H9 (cell line): ENCODE data around the gene SGTA. TPM values are rescaled to one million over a fixed set of nuclear protein-coding genes. Genes with fewer than 3 reads are reported as not detected.

Source experiments
- DNase-seq: peaks from one replicate; pipeline ENCODE4 v3.0.0-alpha.2; 2017
- H2AFZ ChIP-seq: one replicate; pipeline ENCODE4 v1.6.1; 2013; ENCODE audit warnings: mild to moderate bottlenecking, low read length, control low read depth, moderate library complexity
- H2AK5ac ChIP-seq: 2 replicates; pipeline ENCODE4 v1.6.1; 2013; ENCODE audit warnings: low read length, control low read depth, mixed read lengths; ENCODE audit not compliant: insufficient read length
- H2BK120ac ChIP-seq: one replicate; pipeline ENCODE4 v1.6.1; 2013; ENCODE audit warnings: low read depth, mild to moderate bottlenecking, low read length, control low read depth, inconsistent platforms; ENCODE audit not compliant: poor library complexity, severe bottlenecking
- H2BK12ac ChIP-seq: 2 replicates; pipeline ENCODE4 v1.6.1; 2013; ENCODE audit warnings: low read length, control low read depth, mixed read lengths, low read depth; ENCODE audit not compliant: insufficient read length
- H2BK15ac ChIP-seq: 2 replicates; pipeline ENCODE4 v1.6.1; 2013; ENCODE audit warnings: low read depth, low read length, control low read depth
- H2BK20ac ChIP-seq: one replicate; pipeline ENCODE4 v1.6.1; 2013; ENCODE audit warnings: low read depth, mild to moderate bottlenecking, low read length, control low read depth, inconsistent platforms; ENCODE audit not compliant: poor library complexity, severe bottlenecking
- H2BK5ac ChIP-seq: 2 replicates; pipeline ENCODE4 v1.6.1; 2013; ENCODE audit warnings: low read length, control low read depth, mixed read lengths; ENCODE audit not compliant: insufficient read length
- H3K14ac ChIP-seq: 2 replicates; pipeline ENCODE4 v1.6.1; 2013; ENCODE audit warnings: low read length, control low read depth; ENCODE audit not compliant: insufficient read depth
- H3K18ac ChIP-seq: 2 replicates; pipeline ENCODE4 v1.6.1; 2013; ENCODE audit warnings: low read depth, mild to moderate bottlenecking, mixed read lengths, low read length, control low read depth; ENCODE audit not compliant: insufficient read length
- H3K23ac ChIP-seq: 2 replicates; pipeline ENCODE4 v1.6.1; 2013; ENCODE audit warnings: low read length, control low read depth, mixed read lengths, low read depth; ENCODE audit not compliant: insufficient read length
- H3K23me2 ChIP-seq: 2 replicates; pipeline ENCODE4 v1.6.1; 2013; ENCODE audit warnings: low read depth, mild to moderate bottlenecking, mixed read lengths, low read length, control low read depth; ENCODE audit not compliant: insufficient read length, poor library complexity, severe bottlenecking
- H3K27ac ChIP-seq: 2 replicates; pipeline ENCODE4 v1.5.1; 2013; ENCODE audit warnings: low read length, control low read depth, mixed read lengths, low read depth; ENCODE audit not compliant: insufficient read length
- H3K27me3 ChIP-seq: 2 replicates; pipeline ENCODE4 v1.6.1; 2013; ENCODE audit warnings: low read length, control low read depth, inconsistent platforms; ENCODE audit not compliant: insufficient read depth
- H3K4ac ChIP-seq: 2 replicates; pipeline ENCODE4 v1.6.1; 2013; ENCODE audit warnings: low read depth, mild to moderate bottlenecking, control low read depth, inconsistent platforms, low read length, moderate library complexity
- H3K4me1 ChIP-seq: 2 replicates; pipeline ENCODE4 v1.6.1; 2013; ENCODE audit warnings: low read length, control low read depth, inconsistent platforms; ENCODE audit not compliant: insufficient read depth
- H3K4me2 ChIP-seq: 2 replicates; pipeline ENCODE4 v1.6.1; 2013; ENCODE audit warnings: low read length, control low read depth, mixed read lengths; ENCODE audit not compliant: insufficient read length, insufficient read depth
- H3K56ac ChIP-seq: 2 replicates; pipeline ENCODE4 v1.6.1; 2013; ENCODE audit warnings: low read depth, mild to moderate bottlenecking, mixed read lengths, low read length, control low read depth; ENCODE audit not compliant: insufficient read length
- H3K79me1 ChIP-seq: 2 replicates; pipeline ENCODE4 v1.6.1; 2013; ENCODE audit warnings: low read depth, mild to moderate bottlenecking, moderate library complexity, low read length, control low read depth, inconsistent platforms; ENCODE audit not compliant: insufficient read depth, poor library complexity, severe bottlenecking
- H3K79me2 ChIP-seq: 2 replicates; pipeline ENCODE4 v1.6.1; 2013; ENCODE audit warnings: low read length, control low read depth, inconsistent platforms; ENCODE audit not compliant: insufficient read depth
- H3K9ac ChIP-seq: 2 replicates; pipeline ENCODE4 v1.6.1; 2013; ENCODE audit warnings: low read length, control low read depth, mixed read lengths; ENCODE audit not compliant: insufficient read length; ENCODE audit errors: extremely low read depth
- H3K9me3 ChIP-seq: one replicate; pipeline ENCODE4 v1.6.1; 2013; ENCODE audit warnings: low read depth, low read length, inconsistent platforms; ENCODE audit not compliant: control insufficient read depth
- H3T11ph ChIP-seq: one replicate; pipeline ENCODE4 v1.6.1; 2013; ENCODE audit warnings: mild to moderate bottlenecking, low read length, control low read depth, inconsistent platforms
- H4K20me1 ChIP-seq: one replicate; pipeline ENCODE4 v1.6.1; 2013; ENCODE audit not compliant: control insufficient read depth, insufficient read length, insufficient read depth
- H4K5ac ChIP-seq: 2 replicates; pipeline ENCODE4 v1.6.1; 2013; ENCODE audit warnings: low read depth, mild to moderate bottlenecking, mixed read lengths, low read length, control low read depth; ENCODE audit not compliant: insufficient read length
- H4K8ac ChIP-seq: replicated peaks from 2 replicates; pipeline ENCODE4 v1.6.1; 2013; ENCODE audit warnings: low read length, control low read depth, mixed read lengths, low read depth; ENCODE audit not compliant: insufficient read length
- H4K91ac ChIP-seq: 2 replicates; pipeline ENCODE4 v1.6.1; 2013; ENCODE audit warnings: low read depth, mild to moderate bottlenecking, moderate library complexity, mixed read lengths, low read length, control low read depth; ENCODE audit not compliant: insufficient read length
- H3K27ac Mint-ChIP-seq, 3 experiments: 2 replicates in 2 of 3; 3 replicates in 1 of 3; pipeline ENCODE4 v1.8.0; 2020 to 2021; ENCODE audit warnings: mixed read lengths in 3 of 3, mild to moderate bottlenecking in 1 of 3, moderate library complexity in 1 of 3
- H3K27me3 Mint-ChIP-seq: 2 replicates; pipeline ENCODE4 v1.8.0; 2021; ENCODE audit warnings: low read depth, mild to moderate bottlenecking, moderate library complexity, mixed read lengths
- H3K36me3 Mint-ChIP-seq, 3 experiments: 2 replicates in 2 of 3; 3 replicates in 1 of 3; pipeline ENCODE4 v1.8.0; 2020 to 2021; ENCODE audit warnings: low read depth in 3 of 3, mixed read lengths in 3 of 3; ENCODE audit not compliant: insufficient read depth in 1 of 3
- H3K4me1 Mint-ChIP-seq, 2 experiments: 2 replicates each; pipeline ENCODE4 v1.8.0; 2020; ENCODE audit warnings: mixed read lengths in 2 of 2
- H3K4me3 Mint-ChIP-seq, 2 experiments: 2 replicates in 1 of 2; 3 replicates in 1 of 2; pipeline ENCODE4 v1.8.0; 2020 to 2021; ENCODE audit warnings: mild to moderate bottlenecking in 2 of 2, mixed read lengths in 2 of 2, moderate library complexity in 1 of 2
- H3K9me3 Mint-ChIP-seq, 2 experiments: 2 replicates in 1 of 2; 3 replicates in 1 of 2; pipeline ENCODE4 v1.8.0; 2020; ENCODE audit warnings: mild to moderate bottlenecking in 2 of 2, mixed read lengths in 2 of 2, moderate library complexity in 1 of 2
- WGBS: extraction: QIAGEN DNeasy Blood & Tissue Kit; methylation state at CpG from one replicate; pipeline ENCODE4 v1.1.7; 2013; ENCODE audit warnings: missing lambda C conversion rate, low lambda C conversion rate, mixed read lengths; ENCODE audit not compliant: insufficient read length; ENCODE audit errors: extremely low coverage; 5-methylcytosine and 5-hydroxymethylcytosine counted together
- total RNA-seq: library from RNA; stranded (reverse); gene quantifications from 2 replicates; pipeline ENCODE4 v1.2.1, GENCODE V29; 2021
- TF ChIP-seq, protein P1 (sequence below): fragments of 200-600 bp; sonication (generic); conservative IDR thresholded peaks from 3 replicates; pipeline ENCODE4 v1.8.0; 2021; ENCODE audit warnings: antibody characterized with exemption, mild to moderate bottlenecking

The SGTA gene
- total RNA-seq, 1 experiment from 2014 or later: 102 TPM

DNA sequence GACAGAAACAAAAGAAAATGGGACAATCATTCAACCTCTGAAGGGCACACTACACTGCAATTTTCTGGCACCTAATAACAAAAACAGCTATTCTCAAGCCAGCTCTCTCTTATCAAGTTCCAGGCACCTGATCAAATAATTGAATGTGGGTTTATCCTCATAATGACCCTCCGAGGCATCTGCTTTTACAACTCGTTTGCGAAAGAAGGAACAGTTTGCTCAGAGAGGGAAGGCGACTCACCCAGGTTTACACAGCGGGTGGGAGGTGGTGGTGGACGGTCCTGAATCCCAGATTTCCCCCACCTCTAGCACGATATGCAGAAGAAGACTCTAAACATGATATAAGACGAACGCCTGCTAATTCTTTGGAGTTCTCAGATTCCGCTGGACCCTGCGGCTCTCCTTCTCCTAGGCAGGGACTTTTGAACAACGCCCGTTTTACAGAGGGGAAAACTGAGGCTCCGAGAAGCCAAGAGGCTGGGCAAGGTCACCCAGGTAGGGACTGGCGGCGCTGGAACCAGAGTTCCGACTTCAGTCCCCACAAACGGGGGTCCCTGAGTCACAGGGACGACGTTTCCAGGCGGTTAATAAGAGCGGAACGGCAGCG, 641 bp downstream of the SGTA start:
- Histone ChIP-seq H4K91ac (no peak overlapping the region), H3K18ac (peak overlapping the region; percentile 52), H3K9ac (peak overlapping the region; percentile 80), H2BK12ac (no peak overlapping the region), H3T11ph (no peak overlapping the region), H2BK15ac (no peak overlapping the region), H2BK20ac (no peak overlapping the region), H4K20me1 (no peaks in the 10 kb centered on the region), H3K79me2 (peaks cover 58% of the 10 kb centered on the region), H4K5ac (no peak overlapping the region), H3K4ac (no peak overlapping the region), H3K23ac (no peak overlapping the region), H3K56ac (no peak overlapping the region), H2BK5ac (no peak overlapping the region), H2AFZ (no peak overlapping the region), H3K14ac (peak overlapping the region; percentile 57; the same call in 1 of the 2 replicates), H3K27me3 (no peaks in the 10 kb centered on the region), H2AK5ac (no peak overlapping the region), H3K27ac (no peak overlapping the region), H2BK120ac (no peak overlapping the region), H3K79me1 (peaks cover 11% of the 10 kb centered on the region), H3K4me1 (no peaks in the 10 kb centered on the region), H3K23me2 (peaks cover 11% of the 10 kb centered on the region), H3K9me3 (no peaks in the 10 kb centered on the region), H3K4me2 (peak overlapping the region; percentile 82), H4K8ac (no peak overlapping the region)
- Mint-ChIP-seq H3K4me3 (peak overlapping the region; percentile 90 to 97), H3K4me1 (peaks cover 13 to 28% of the 10 kb centered on the region in 2 experiments), H3K9me3 (peaks cover 0 to 4% of the 10 kb centered on the region in 2 experiments; a peak in 1 of 5 replicates), H3K27me3 (no peaks in the 10 kb centered on the region; the same call in 1 of the 2 replicates), H3K27ac (peak overlapping the region; percentile 40 to 86 (median 65); a peak in 6 of 7 replicates), H3K36me3 (peaks cover 12 to 30% (median 23%) of the 10 kb centered on the region in 3 experiments)
- no peak for DNase-seq
- no CpG with 5 or more reads among the region's 24 CpGs for WGBS
- TF ChIP-seq, protein P1, sequence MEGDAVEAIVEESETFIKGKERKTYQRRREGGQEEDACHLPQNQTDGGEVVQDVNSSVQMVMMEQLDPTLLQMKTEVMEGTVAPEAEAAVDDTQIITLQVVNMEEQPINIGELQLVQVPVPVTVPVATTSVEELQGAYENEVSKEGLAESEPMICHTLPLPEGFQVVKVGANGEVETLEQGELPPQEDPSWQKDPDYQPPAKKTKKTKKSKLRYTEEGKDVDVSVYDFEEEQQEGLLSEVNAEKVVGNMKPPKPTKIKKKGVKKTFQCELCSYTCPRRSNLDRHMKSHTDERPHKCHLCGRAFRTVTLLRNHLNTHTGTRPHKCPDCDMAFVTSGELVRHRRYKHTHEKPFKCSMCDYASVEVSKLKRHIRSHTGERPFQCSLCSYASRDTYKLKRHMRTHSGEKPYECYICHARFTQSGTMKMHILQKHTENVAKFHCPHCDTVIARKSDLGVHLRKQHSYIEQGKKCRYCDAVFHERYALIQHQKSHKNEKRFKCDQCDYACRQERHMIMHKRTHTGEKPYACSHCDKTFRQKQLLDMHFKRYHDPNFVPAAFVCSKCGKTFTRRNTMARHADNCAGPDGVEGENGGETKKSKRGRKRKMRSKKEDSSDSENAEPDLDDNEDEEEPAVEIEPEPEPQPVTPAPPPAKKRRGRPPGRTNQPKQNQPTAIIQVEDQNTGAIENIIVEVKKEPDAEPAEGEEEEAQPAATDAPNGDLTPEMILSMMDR: no peak
